CD4-positive, alpha-beta T cell treated with Interleukin-6 for 4 hours (primary cell): ENCODE data around the gene PSPH.

Source experiments
- DNase-seq: peaks from one replicate; pipeline ENCODE4 v3.0.0-alpha.2; 2020; ENCODE audit warnings: mixed read lengths

Gene PSPH

DNA sequence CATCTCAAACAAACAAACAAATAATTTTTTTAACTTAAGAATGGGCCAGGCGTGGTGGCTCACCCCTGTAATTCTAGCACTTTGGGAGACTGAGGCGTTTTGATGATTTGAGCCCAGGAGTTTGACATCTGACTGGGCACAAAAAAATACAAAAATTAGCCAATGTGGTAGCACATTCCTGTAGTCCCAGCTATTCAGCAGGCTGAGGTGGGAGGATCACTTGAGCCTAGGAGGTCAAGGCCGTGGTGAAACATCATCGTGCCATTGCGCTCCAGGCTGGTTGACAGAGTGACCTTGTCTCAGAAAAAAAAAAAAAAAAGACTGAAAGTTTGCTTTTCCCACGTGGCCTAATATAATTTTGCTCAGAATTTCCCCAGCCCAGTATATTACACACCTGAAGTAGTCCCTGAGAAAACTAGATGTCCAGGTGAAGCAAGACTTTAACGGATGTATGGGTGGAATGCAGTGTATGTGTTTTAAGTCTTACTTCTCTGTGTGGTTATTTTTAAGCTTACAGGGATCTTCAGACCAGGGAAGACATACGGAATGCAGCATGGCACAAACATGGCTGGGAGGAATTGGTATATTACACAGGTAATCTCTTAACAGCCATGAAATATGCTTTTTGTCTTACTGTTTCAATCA, 54.3 kb downstream of the PSPH start:
- no peak for DNase-seq

DNA sequence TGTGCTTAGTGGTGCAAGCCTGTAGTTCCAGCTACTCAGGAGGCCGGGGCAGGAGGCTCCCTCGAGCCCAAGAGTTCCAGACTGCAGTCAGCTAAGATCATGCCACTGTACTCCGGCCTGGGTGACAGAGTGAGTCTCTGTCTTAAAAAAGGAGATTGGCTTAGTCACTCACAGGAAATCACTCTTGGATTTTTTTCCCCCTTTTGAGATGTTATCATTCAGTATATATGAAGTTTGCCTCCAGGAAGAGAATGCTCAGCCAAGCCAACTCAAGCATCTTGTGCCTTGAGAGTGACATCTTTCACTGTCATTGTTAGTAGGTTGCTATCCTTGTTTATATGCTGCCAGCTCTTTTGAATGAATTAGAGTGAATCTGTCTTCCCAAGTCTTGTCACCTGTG, 58.9 kb downstream of the PSPH start:
- no peak for DNase-seq

DNA sequence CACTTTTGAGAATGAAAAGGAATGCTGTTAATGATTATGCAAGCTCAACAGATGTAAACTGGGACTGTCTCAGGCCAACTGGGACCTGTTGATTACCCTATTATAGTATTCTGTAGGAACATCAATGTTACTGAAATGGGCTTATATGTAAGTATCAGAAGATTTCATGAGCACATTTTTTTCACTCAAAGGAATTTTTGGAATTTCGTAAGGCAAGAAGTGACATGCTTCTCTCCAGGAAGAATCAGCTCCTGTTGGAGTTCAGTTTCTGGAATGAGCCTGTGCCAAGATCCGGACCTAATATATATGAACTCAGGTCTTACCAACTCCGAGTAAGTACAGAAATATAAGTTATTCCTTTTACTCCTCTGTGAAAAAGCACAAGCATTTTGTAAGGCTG, 67.7 kb downstream of the PSPH start:
- DNase-seq: no peak

DNA sequence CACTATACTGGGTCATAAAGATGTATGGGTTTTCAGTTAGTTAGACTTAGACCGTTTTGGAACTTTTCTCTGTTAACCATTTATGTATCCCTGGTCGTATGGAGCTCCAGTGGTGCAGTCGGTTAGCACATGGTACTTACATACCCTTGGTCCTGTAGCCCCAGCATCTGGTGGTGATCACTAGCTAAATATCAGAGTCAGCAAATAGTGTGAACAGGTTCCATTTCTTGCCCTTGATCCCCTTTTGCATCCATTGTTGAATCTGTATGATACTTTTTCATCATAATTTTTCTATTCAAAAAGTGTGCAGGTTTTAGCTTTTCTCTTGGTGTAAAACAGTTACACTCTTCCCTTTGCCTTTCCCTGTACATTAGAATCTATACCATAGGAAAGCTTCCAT, 71.0 kb downstream of the PSPH start:
- no peak for DNase-seq

GRCh38 chr7:55977831-55978230, 73.4 kb downstream of the PSPH start:
- no peak for DNase-seq

GRCh38 chr7:55975988-55976633, 75.1 kb downstream of the PSPH start:
- no peak for DNase-seq

DNA sequence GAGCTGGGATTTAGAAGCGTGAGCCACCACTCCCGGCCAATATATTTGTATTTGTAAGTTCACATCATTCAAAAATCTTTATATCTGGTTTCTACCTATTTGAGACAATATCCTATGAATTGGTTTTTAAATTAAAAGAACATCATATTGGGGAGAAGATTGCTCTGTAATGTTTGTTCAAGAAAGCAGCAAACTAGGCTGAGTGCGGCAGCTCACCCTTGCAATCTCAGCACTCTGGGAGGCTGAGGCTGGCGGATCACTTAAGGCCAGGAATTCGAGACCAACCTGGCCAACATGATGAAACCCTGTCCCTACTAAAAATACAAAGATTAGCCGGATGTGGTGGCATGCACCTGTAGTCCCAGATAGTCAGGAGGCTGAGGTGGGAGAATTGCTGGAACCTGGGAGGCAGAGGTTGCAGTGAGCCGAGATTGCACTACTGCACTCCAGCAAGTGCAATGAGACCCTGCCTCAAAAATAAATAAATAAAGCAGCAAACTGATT, 77.4 kb downstream of the PSPH start:
- no peak for DNase-seq

- no peak for DNase-seq
Observed at GRCh38 chr7:55970978-55971377, 80.3 kb downstream of the PSPH start.

- no peak for DNase-seq
Observed at GRCh38 chr7:55970561-55970960, 80.7 kb downstream of the PSPH start.

DNA sequence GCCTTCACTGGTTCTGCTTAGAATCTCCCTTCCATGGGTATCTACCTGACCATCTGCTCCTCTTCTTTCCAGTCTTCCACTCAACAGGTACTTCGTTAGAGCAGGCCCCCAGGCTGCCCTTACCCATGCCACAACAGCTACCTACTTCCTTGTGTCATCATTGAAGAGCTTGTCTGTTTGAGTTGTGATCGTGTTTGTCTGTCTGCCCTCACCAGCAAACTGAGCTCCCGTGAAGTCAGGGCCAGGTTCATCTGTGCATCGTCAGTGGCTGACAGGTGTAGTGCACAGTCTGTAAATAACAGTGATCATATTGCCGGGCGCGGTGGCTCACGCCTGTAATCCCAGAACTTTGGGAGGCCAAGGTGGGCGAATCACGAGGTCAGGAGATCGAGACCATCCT, 81.9 kb downstream of the PSPH start:
- no peak for DNase-seq

GRCh38 chr7:55966851-55967250, 84.4 kb downstream of the PSPH start:
- no peak for DNase-seq

DNA sequence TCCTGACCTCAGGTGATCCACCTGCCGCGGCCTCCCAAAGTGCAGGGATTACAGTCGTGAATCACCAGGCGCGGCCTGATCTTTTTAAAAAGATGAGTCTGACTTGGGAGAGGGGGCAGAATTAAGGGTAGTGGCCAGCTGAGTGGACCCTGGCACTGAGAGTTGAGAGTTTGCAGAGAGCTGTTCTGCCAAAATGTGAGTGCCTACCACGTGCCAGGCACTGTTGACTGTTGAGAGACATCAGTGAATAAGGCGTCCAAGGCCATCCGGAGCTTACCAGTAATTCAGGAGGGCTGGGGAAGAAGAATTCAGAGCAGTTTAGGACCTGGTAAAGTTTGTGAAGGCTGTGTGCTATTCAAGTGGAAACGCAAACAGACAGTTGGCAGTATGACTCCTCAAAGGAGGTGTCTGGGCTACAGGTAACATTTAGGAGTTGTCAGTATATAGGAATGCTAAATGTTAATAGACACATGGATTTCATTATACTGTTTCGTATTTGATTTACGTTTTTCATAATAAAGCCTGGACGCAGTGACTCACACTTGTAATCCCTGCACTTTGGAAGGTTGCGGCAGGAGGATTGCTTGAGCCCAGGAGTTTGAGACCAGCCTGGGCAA, 85.3 kb downstream of the PSPH start:
- no peak for DNase-seq

DNA sequence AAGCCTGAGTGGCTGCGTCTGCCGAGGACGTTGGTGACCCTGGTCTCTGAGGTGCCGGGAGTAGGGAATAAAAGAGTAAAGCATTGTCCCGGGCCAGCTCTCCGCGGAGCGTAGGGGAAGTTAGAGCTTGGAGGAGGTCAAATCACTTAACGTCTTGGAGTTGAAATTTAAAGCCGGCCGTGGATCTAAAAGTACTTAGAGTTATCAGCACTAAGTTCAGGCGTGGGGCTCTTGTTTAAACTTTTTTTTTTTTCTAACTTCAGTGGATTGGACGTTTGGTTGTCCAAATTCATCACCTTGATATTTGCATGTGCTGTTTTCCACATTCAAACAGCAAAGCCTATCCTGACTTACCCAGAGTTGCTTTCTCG, 86.2 kb downstream of the PSPH start:
- no peak for DNase-seq

DNA sequence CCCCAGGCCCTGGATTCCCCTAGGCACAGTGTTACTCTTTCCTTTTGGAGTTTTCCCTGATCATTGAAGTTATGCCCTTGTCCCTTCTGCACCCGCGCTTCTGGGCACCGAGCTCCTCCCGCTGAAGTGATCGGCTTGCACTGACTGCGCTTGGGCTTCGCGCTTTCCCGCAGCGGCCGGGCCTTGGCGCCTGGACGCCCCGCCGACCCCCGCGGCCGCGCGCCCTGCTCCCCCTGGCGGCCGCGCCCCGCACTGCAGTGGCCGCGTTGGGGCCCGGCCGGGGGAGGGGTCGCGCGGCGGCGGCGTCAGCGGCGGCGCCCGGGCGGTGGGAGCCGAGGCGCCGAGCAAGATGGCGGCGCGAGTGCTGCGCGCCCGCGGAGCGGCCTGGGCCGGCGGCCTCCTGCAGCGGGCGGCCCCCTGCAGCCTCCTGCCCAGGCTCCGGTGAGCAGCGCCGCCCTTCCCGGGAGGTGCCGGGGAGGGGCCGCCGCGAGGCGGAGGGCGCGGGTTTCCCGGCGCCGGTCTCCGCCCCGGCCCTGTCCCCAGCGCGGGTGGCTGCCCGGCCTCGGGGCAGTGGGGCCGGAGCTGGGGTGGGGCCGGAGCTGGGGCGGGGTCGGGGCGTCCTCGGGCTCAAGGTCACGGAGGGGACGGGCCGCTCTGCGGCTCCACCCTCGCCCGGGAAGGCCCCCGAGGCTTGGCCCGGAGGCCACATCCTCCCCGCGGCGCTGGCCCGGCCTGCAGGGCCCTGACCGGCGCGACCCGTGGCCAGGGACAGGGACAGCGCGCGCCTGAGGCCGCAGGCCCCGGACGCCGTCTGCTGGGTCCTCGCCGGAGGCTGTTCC, 86.8 kb downstream of the PSPH start, which contains the start of gene NIPSNAP2:
Gene NIPSNAP2 (plus strand): TSS at position 325 of the 839 bp plus-strand sequence. CDS start 25 bp downstream, at position 350.
- DNase-seq: peak; percentile 66

- no peak for DNase-seq
Observed at GRCh38 chr7:55963584-55964168, 87.6 kb downstream of the PSPH start.

DNA sequence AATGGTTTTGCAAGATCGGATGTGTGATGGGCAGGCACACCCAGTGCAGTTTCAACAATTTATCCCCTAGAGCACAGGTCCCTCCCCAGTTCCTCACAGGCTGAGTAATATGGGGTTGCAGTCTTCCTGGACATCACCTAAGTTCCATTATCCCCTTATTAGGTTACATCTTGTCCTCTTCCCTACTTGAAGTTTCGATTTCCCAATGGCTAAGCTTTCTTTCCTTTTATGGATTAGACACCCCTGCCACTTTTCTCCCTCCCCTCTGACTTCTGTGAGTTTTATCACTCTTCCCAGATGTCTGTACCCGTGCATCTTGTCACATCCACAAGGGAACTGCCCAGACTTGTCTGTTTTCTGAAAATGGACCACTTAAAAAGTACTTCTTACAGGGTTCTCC, 89.2 kb downstream of the PSPH start:
- no peak for DNase-seq
